ENCODE results near the gene MRPL48.

The MRPL48 gene

DNA sequence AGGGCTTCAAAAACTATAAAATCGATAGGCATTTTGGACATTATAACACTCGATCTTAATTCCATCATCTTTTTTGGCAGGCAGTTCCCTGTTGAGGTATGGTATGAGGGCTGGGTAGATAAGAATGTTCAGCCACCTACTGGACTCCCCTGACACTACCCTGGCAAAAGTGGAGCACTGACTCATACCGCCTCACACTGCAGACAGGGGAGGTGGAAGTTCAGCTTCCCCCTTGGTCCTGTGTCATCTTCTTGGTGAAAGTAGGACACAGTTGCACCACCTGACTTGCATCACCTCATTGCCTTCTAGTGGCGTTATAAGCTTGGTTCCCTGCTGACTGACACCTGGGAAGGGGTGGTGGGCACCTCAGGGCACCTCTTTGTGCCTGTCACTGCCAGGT, 119.5 kb downstream of the MRPL48 start:
- peak; percentile 5 to 31 for DNase-seq

DNA sequence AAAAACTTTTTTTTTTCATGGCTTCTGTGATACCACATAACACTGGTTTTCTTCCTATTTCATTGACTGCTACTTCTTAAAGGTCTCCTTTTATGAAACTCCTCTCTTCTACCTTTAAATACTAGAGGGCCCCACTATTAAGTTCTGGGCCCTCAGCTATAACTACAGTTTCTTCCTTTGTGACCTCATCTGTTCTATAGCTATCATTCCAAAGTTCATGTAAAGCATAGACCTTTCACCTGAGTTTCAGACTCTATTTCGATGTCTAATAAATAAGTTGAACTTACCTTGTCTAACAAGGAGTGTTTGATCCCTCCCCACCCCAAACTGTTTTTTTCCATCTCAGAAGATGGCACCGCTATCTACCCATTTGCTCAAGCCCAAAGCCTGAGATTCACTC, 124.4 kb downstream of the MRPL48 start:
- DNase-seq: no peak

DNA sequence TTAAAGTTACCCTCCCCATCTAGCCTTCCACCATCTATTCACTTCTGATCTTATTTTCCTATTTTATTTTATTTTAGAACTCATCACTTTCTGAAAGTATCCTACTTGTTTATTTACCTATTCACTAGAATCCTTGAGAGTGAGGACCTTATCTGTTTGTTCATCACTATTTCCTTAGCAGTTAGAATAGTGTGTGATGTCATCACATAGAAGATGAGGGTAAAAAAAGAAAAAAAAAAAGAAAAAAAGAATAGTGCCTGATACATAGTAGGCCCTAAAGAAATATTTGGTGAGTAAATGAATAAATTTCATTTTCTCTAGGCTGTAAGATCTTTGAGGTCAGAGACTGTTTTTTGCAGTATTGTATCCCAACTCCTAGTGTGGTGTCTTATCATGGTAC, 125.8 kb downstream of the MRPL48 start:
- DNase-seq: no peak

DNA sequence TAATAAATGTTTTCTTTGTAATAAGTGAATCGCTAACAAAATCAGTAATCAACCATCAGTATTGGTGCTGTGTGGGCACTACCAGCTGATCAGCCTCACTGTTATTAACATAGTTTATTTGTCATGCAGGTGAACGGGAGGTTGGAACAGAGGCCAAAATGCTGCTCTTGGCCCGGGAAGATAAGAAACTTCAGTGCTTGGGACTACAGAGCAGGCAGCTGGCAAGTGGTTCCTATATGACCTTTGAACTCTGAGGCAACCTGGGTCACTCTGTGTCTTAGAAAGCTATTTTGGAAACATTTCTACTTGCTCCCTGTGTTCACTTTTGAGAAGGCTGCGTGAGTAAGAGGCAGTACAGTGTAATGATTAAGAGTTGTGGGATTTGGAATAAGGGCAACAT, 126.6 kb downstream of the MRPL48 start:
- DNase-seq: no peak

Data from AML-193 (cell line).